Nephron (organoid): ENCODE data around the gene PTPRT.

Source experiments
- H3K27ac Mint-ChIP-seq, 3 experiments: 2 replicates each; pipeline ENCODE4 v1.8.0; 2020; ENCODE audit warnings: mixed read lengths in 3 of 3, mild to moderate bottlenecking in 2 of 3, moderate library complexity in 1 of 3
- H3K27me3 Mint-ChIP-seq: 2 replicates; pipeline ENCODE4 v1.8.0; 2021; ENCODE audit warnings: low read depth, mild to moderate bottlenecking, moderate library complexity, mixed read lengths
- H3K36me3 Mint-ChIP-seq: 2 replicates; pipeline ENCODE4 v1.8.0; 2020; ENCODE audit warnings: low read depth, mixed read lengths
- H3K4me1 Mint-ChIP-seq: 2 replicates; pipeline ENCODE4 v1.8.0; 2020; ENCODE audit warnings: mixed read lengths
- H3K4me3 Mint-ChIP-seq, 3 experiments: 2 replicates each; pipeline ENCODE4 v1.8.0; 2020; ENCODE audit warnings: mild to moderate bottlenecking in 3 of 3, mixed read lengths in 3 of 3, moderate library complexity in 2 of 3
- H3K9me3 Mint-ChIP-seq: 2 replicates; pipeline ENCODE4 v1.8.0; 2020; ENCODE audit warnings: mixed read lengths
- CTCF ChIP-seq, 3 experiments: fragments of 200-600 bp; sonication (generic); IDR thresholded peaks; one replicate each; pipeline ENCODE4 v1.5.0; 2021; ENCODE audit warnings: antibody characterized with exemption in 3 of 3; ENCODE audit not compliant: unreplicated experiment in 3 of 3

PTPRT gene

GRCh38 chr20:43138061-43138770, 51.5 kb downstream of the PTPRT start:
- Mint-ChIP-seq H3K4me3 (no peak overlapping the region), H3K27me3 (peaks cover 5% of the 10 kb centered on the region), H3K4me1 (peaks cover 26% of the 10 kb centered on the region), H3K9me3 (no peaks in the 10 kb centered on the region), H3K27ac (peak overlapping the region in 1 of 3 experiments; percentile 63), H3K36me3 (no peaks in the 10 kb centered on the region)
- no peak for TF ChIP-seq CTCF (IDR thresholded peaks at IDR 0.05; ENCODE audit: unreplicated experiment in 3 of 3)

GRCh38 chr20:43137160-43137559, 52.5 kb downstream of the PTPRT start:
- no peak for TF ChIP-seq CTCF (IDR thresholded peaks at IDR 0.05; ENCODE audit: unreplicated experiment in 3 of 3)
- Mint-ChIP-seq H3K27me3 (peaks cover 11% of the 10 kb centered on the region), H3K4me3 (no peak overlapping the region), H3K27ac (peak overlapping the region in 1 of 3 experiments; percentile 30), H3K9me3 (no peaks in the 10 kb centered on the region), H3K4me1 (peaks cover 26% of the 10 kb centered on the region), H3K36me3 (no peaks in the 10 kb centered on the region)

GRCh38 chr20:43124241-43124640, 65.5 kb downstream of the PTPRT start:
- Mint-ChIP-seq H3K27me3 (peaks cover 9% of the 10 kb centered on the region), H3K4me3 (no peak overlapping the region), H3K9me3 (no peaks in the 10 kb centered on the region), H3K36me3 (no peaks in the 10 kb centered on the region), H3K27ac (peak overlapping the region in 2 of 3 experiments; percentile 4 to 37), H3K4me1 (peaks cover 12% of the 10 kb centered on the region)
- TF ChIP-seq CTCF (IDR thresholded peaks at IDR 0.05; ENCODE audit: unreplicated experiment in 3 of 3), result no peak

- peaks cover 9% of the 10 kb centered on the region for H3K27me3 Mint-ChIP-seq
- H3K36me3 Mint-ChIP-seq, result no peaks in the 10 kb centered on the region
- no peaks in the 10 kb centered on the region for H3K9me3 Mint-ChIP-seq
- H3K27ac Mint-ChIP-seq, result no peak overlapping the region
- no peak overlapping the region for H3K4me3 Mint-ChIP-seq
- H3K4me1 Mint-ChIP-seq, result peaks cover 12% of the 10 kb centered on the region
- TF ChIP-seq CTCF (IDR thresholded peaks at IDR 0.05; ENCODE audit: unreplicated experiment in 3 of 3), result no peak
Observed at GRCh38 chr20:43123180-43123579, 66.5 kb downstream of the PTPRT start.

- Mint-ChIP-seq H3K4me1 (peaks cover 17% of the 10 kb centered on the region), H3K4me3 (no peak overlapping the region), H3K9me3 (no peaks in the 10 kb centered on the region), H3K27me3 (peaks cover 28% of the 10 kb centered on the region), H3K27ac (no peak overlapping the region), H3K36me3 (no peaks in the 10 kb centered on the region)
- no peak for TF ChIP-seq CTCF (IDR thresholded peaks at IDR 0.05; ENCODE audit: unreplicated experiment in 3 of 3)
Observed at GRCh38 chr20:43119720-43120119, 70.0 kb downstream of the PTPRT start.

GRCh38 chr20:43102394-43102793, 87.3 kb downstream of the PTPRT start:
- Mint-ChIP-seq H3K4me3 (no peak overlapping the region), H3K4me1 (no peaks in the 10 kb centered on the region), H3K27me3 (peaks cover 36% of the 10 kb centered on the region), H3K27ac (no peak overlapping the region), H3K36me3 (no peaks in the 10 kb centered on the region), H3K9me3 (no peaks in the 10 kb centered on the region)
- TF ChIP-seq CTCF (IDR thresholded peaks at IDR 0.05; ENCODE audit: unreplicated experiment in 3 of 3), result peak in 2 of 3 experiments; percentile 11 to 15
